Hematopoietic multipotent progenitor cell treated with erythropoietin and hydrocortisone succinate and interleukin-3 and kit ligand, for 17 days (in vitro differentiated cells): ENCODE measurements around the gene KRT71.

ENCODE experiments used
- DNase-seq: peaks from one replicate; pipeline ENCODE4 v3.0.0-alpha.2; 2015; ENCODE audit warnings: low spot score

Gene KRT71

GRCh38 chr12:52575256-52575655, 22.3 kb upstream of the KRT71 start:
- no peak for DNase-seq

GRCh38 chr12:52573743-52574142, 20.8 kb upstream of the KRT71 start, which contains the start of gene KRT74:
KRT74 (minus strand) TSS chr12:52573843; CDS start chr12:52573777, 66 bp downstream.
- no peak for DNase-seq

- DNase-seq, result no peak
Observed at GRCh38 chr12:52573306-52573705, 20.4 kb upstream of the KRT71 start.

GRCh38 chr12:52570511-52570910, 17.6 kb upstream of the KRT71 start:
- DNase-seq, result no peak

- no peak for DNase-seq
Observed at GRCh38 chr12:52568111-52568510, 15.2 kb upstream of the KRT71 start.

GRCh38 chr12:52566847-52567291, 13.9 kb upstream of the KRT71 start:
- DNase-seq, result no peak

GRCh38 chr12:52564582-52564981, 11.6 kb upstream of the KRT71 start:
- DNase-seq, result no peak

- DNase-seq, result no peak
Observed at GRCh38 chr12:52561880-52562449, 9.0 kb upstream of the KRT71 start.

GRCh38 chr12:52559979-52560378, 7.0 kb upstream of the KRT71 start:
- no peak for DNase-seq

GRCh38 chr12:52558781-52559445, 6.0 kb upstream of the KRT71 start:
- no peak for DNase-seq

GRCh38 chr12:52557476-52557875, 4.5 kb upstream of the KRT71 start:
- DNase-seq, result no peak

GRCh38 chr12:52555577-52555976, 2.6 kb upstream of the KRT71 start:
- no peak for DNase-seq

GRCh38 chr12:52552055-52552454, 890 bp downstream of the KRT71 start:
- no peak for DNase-seq

- DNase-seq, result no peak
Observed at GRCh38 chr12:52551216-52551865, 1.6 kb downstream of the KRT71 start.

GRCh38 chr12:52546126-52546525, 6.8 kb downstream of the KRT71 start:
- no peak for DNase-seq

GRCh38 chr12:52543985-52544883, 8.7 kb downstream of the KRT71 start:
- DNase-seq, result no peak

GRCh38 chr12:52542785-52543318, 10.1 kb downstream of the KRT71 start:
- no peak for DNase-seq

- DNase-seq, result no peak
Observed at GRCh38 chr12:52542157-52542556, 10.8 kb downstream of the KRT71 start.

- no peak for DNase-seq
Observed at GRCh38 chr12:52541709-52542108, 11.2 kb downstream of the KRT71 start.

GRCh38 chr12:52540531-52540930, 12.4 kb downstream of the KRT71 start:
- no peak for DNase-seq

- no peak for DNase-seq
Observed at GRCh38 chr12:52539821-52540173, 13.1 kb downstream of the KRT71 start.
